PC-9 (cell line): ENCODE results near the gene SIPA1L3. TPM values are rescaled to one million over a fixed set of nuclear protein-coding genes. Genes with fewer than 3 reads are reported as not detected.

Source experiments
- BruUV-seq: library from RNA; stranded (reverse); fragments of 400-500 nt; replicated peaks from 2 replicates; lab custom pipeline; 2021; lab: Mats Ljungman, UMichigan
- CTCF ChIA-PET: fragments of 300-600 bp; sonication (Branson Sonifier 250); formaldehyde crosslinking; loops from one replicate; lab custom pipeline; 2022; ENCODE audit warnings: antibody characterized with exemption; lab: Charles Lee
- POLR2A ChIA-PET: fragments of 300-600 bp; sonication (Branson Sonifier 250); formaldehyde crosslinking; loops from one replicate; lab custom pipeline; 2022; ENCODE audit warnings: antibody characterized with exemption; ENCODE audit not compliant: unreplicated experiment; lab: Charles Lee
- DNase-seq, 2 experiments: peaks; one replicate each; pipeline versions ENCODE4 v3.0.0 to v3.0.0-alpha.2; 2015 to 2022; ENCODE audit warnings: mixed read lengths in 1 of 2
- H2AFZ ChIP-seq: fragments of 200-600 bp; sonication (generic); 2 replicates; pipeline ENCODE4 v1.8.1; 2017; ENCODE audit warnings: antibody characterized with exemption
- H3F3A ChIP-seq: fragments of 200-600 bp; sonication (generic); 2 replicates; pipeline ENCODE4 v1.8.1; 2017; ENCODE audit warnings: antibody characterized with exemption, mild to moderate bottlenecking, low read depth; ENCODE audit not compliant: insufficient read depth
- H3K27ac ChIP-seq: fragments of 200-600 bp; sonication (generic); 2 replicates; pipeline ENCODE4 v1.6.1; 2016; ENCODE audit warnings: mixed run types
- H3K27me3 ChIP-seq: fragments of 200-600 bp; sonication (generic); 2 replicates; pipeline ENCODE4 v1.6.1; 2016; ENCODE audit warnings: low read depth, mixed run types; ENCODE audit not compliant: insufficient read depth
- H3K36me3 ChIP-seq: fragments of 200-600 bp; sonication (generic); 2 replicates; pipeline ENCODE4 v1.6.1; 2016; ENCODE audit warnings: low read depth, mixed run types
- H3K4me1 ChIP-seq: fragments of 200-600 bp; sonication (generic); replicated peaks from 2 replicates; pipeline ENCODE4 v1.6.1; 2016; ENCODE audit warnings: mixed run types; ENCODE audit not compliant: insufficient read depth
- H3K4me2 ChIP-seq: fragments of 200-600 bp; sonication (generic); 2 replicates; pipeline ENCODE4 v1.6.1; 2017; ENCODE audit warnings: mixed run types
- H3K4me3 ChIP-seq: fragments of 200-600 bp; sonication (generic); 2 replicates; pipeline ENCODE4 v1.6.1; 2016; ENCODE audit warnings: mixed run types
- H3K79me2 ChIP-seq: fragments of 200-600 bp; sonication (generic); 2 replicates; pipeline ENCODE4 v1.6.1; 2017; ENCODE audit warnings: low read depth, mixed run types
- H3K9me2 ChIP-seq: fragments of 200-600 bp; sonication (generic); 2 replicates; pipeline ENCODE4 v1.8.1; 2017; ENCODE audit warnings: mild to moderate bottlenecking; ENCODE audit not compliant: insufficient read depth
- H3K9me3 ChIP-seq: fragments of 200-600 bp; sonication (generic); 2 replicates; pipeline ENCODE4 v1.8.1; 2016; ENCODE audit warnings: low read depth; ENCODE audit not compliant: insufficient read depth
- H4K20me1 ChIP-seq: fragments of 200-600 bp; sonication (generic); 2 replicates; pipeline ENCODE4 v1.8.1; 2017; ENCODE audit not compliant: insufficient read depth
- CTCF ChIP-seq: fragments of 200-600 bp; sonication (generic); conservative IDR thresholded peaks from 2 replicates; pipeline ENCODE4 v1.6.1; 2017; ENCODE audit warnings: mixed run types, antibody characterized with exemption, mild to moderate bottlenecking, moderate library complexity
- EZH2 ChIP-seq: fragments of 200-600 bp; sonication (generic); IDR thresholded peaks from 2 replicates; pipeline ENCODE4 v1.8.0; 2017; ENCODE audit warnings: antibody characterized with exemption, low read depth
- intact Hi-C: fragments of 100-400 bp; cut with micrococcal nuclease; formaldehyde crosslinking; loops from one replicate; pipeline ENCODE4 v1.10.0; 2022; ENCODE audit not compliant: unreplicated experiment
- total RNA-seq: library from RNA; stranded (reverse); gene quantifications from 2 replicates; pipeline ENCODE4 v1.2.3, GENCODE V29; 2021

The SIPA1L3 gene
- total RNA-seq, 1 experiment from 2014 or later, result 55.2 TPM

DNA sequence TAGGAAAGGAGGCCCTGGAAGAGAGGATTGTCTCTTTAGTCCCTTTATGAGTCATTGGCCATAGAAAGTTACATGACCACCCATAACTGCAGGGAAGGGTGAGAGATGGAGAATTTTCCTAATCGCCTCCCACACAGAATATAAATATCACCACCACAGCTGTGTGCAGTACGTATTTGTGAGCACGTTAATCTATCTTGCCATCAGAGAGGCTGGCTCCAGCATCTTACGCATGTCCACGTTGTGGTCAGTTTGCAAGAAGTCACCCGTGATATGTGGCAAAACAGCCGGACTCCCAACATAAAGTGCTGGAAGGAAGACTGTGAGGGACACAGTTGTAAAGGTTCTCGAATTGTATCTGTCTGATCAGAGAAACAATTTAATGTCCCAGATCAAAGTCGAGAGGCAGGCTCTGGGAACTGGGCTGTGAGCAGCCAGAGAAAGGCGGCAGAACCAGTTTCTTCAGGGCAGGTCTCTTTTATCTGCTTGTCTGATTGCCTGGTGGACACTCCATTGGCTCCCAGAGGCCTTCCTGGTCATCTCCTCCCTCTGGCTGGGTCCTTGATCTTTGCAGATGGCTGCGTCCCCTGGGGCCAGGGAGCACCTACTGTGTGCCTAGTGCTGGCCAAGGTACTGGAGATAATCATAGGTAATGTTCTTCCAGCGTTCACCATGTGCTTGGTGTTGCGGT lies 74.9 kb downstream of the SIPA1L3 start:
- H3K36me3 ChIP-seq, result no peaks in the 10 kb centered on the region
- BruUV-seq, result no TSS peak
- H3K4me2 ChIP-seq, result 0 out of 2 replicates have a peak overlapping the region, but pooled peaks have one; percentile 12
- peaks cover 4% of the 10 kb centered on the region; the same call in 1 of the 2 replicates for H4K20me1 ChIP-seq
- H3K9me3 ChIP-seq, result no peaks in the 10 kb centered on the region
- TF ChIP-seq EZH2 (no peak), CTCF (no peak)
- H3K27me3 ChIP-seq, result no peaks in the 10 kb centered on the region
- no peaks in the 10 kb centered on the region; the same call in 1 of the 2 replicates for H3F3A ChIP-seq
- H3K9me2 ChIP-seq, result no peaks in the 10 kb centered on the region
- CTCF ChIA-PET, result interaction anchor here (0.5 kb wide), 1 partner anchor 17 kb away, joined by 3 read pairs; no protein-coding TSS in a partner anchor
- H3K4me1 ChIP-seq, result peaks cover 23% of the 10 kb centered on the region
- DNase-seq, result peak in 1 of 2 experiments; percentile 35
- 0 out of 2 replicates have a peak, but pooled peaks cover 4% of the 10 kb centered on the region for H3K79me2 ChIP-seq
- H3K4me3 ChIP-seq, result no peak overlapping the region
- intact Hi-C loops, result no loop called here
- POLR2A ChIA-PET, result no interaction called here
- H2AFZ ChIP-seq, result no peak overlapping the region
- no peak overlapping the region for H3K27ac ChIP-seq

DNA sequence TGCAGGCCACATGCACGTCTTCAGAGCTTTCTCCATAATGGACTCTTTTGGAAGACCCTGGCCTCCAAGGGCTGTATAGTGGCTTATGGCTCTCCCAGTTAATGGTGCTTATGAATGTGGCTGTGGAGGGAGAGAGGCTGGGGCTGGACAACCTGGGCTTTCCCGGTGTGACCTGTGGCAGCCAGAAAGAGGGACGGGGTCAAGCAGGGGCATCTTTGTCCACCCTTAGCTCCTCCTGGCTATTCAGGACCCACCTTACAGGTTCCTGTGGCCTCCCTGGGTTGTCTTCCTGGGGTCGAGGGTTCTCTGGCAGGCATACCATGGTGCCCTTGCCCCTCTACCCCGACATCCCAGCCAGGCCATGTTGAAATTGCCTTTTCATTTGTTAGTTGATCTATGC lies 75.6 kb downstream of the SIPA1L3 start:
- H3K4me2 ChIP-seq, result no peak overlapping the region
- no peak overlapping the region for H2AFZ ChIP-seq
- H3K27ac ChIP-seq, result no peak overlapping the region
- H3K79me2 ChIP-seq, result peaks cover 11% of the 10 kb centered on the region; the same call in 1 of the 2 replicates
- no peaks in the 10 kb centered on the region for H3K9me2 ChIP-seq
- no peak overlapping the region for H3K4me3 ChIP-seq
- TF ChIP-seq EZH2, result no peak
- TF ChIP-seq CTCF, result no peak
- no peaks in the 10 kb centered on the region for H3K27me3 ChIP-seq
- no peaks in the 10 kb centered on the region for H3K36me3 ChIP-seq
- POLR2A ChIA-PET, result no interaction called here
- H3F3A ChIP-seq, result no peaks in the 10 kb centered on the region; the same call in 1 of the 2 replicates
- no peak for DNase-seq
- H3K4me1 ChIP-seq, result peaks cover 23% of the 10 kb centered on the region
- no TSS peak for BruUV-seq
- intact Hi-C loops, result no loop called here
- CTCF ChIA-PET, result interaction anchor here (0.5 kb wide), 1 partner anchor 16 kb away, joined by 3 read pairs; no protein-coding TSS in a partner anchor
- peaks cover 4% of the 10 kb centered on the region; the same call in 1 of the 2 replicates for H4K20me1 ChIP-seq
- no peaks in the 10 kb centered on the region for H3K9me3 ChIP-seq

DNA sequence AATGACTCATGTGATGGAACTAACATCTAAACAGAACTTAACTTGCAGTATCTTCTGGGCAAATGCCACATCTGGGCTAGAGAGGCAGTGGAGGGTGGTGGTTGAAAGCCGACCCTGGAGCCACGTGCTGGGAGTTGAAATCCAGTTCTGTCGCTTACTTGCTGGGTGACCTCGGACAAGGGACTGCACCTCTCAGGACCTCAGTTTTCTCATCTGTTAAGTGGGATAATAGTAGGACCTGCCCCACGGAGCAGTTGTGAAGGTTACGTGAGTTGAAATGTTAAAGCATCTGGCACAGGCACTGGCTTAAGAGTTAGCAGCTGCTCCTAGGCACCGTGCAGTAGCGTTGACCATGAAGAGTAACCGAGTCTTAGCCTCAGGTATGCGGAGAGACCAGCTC lies 76.1 kb downstream of the SIPA1L3 start:
- Histone ChIP-seq H3F3A (no peaks in the 10 kb centered on the region; the same call in 1 of the 2 replicates), H3K9me3 (no peaks in the 10 kb centered on the region), H3K79me2 (peaks cover 11% of the 10 kb centered on the region; the same call in 1 of the 2 replicates), H2AFZ (no peak overlapping the region), H3K4me2 (no peak overlapping the region), H3K36me3 (no peaks in the 10 kb centered on the region), H3K27me3 (no peaks in the 10 kb centered on the region), H3K4me3 (no peak overlapping the region), H3K27ac (no peak overlapping the region), H3K9me2 (no peaks in the 10 kb centered on the region), H4K20me1 (peaks cover 4% of the 10 kb centered on the region; the same call in 1 of the 2 replicates), H3K4me1 (peaks cover 23% of the 10 kb centered on the region)
- intact Hi-C loops, result no loop called here
- DNase-seq, result no peak
- ChIA-PET CTCF (no interaction called here), POLR2A (no interaction called here)
- TF ChIP-seq CTCF (no peak), EZH2 (no peak)
- BruUV-seq, result no TSS peak
